UCSD-AML1 (cell line): ENCODE data around the gene ATP8A2.
"Not testable (repeated sequence)": the region's sequence is repeated elsewhere in the genome, so short reads cannot be mapped to it uniquely, and the experiment has no call there.

ENCODE experiments used
- DNase-seq: peaks from one replicate; lab custom pipeline; 2025; ENCODE audit not compliant: unreplicated experiment; lab: John Stamatoyannopoulos, UW

ATP8A2 gene

DNA sequence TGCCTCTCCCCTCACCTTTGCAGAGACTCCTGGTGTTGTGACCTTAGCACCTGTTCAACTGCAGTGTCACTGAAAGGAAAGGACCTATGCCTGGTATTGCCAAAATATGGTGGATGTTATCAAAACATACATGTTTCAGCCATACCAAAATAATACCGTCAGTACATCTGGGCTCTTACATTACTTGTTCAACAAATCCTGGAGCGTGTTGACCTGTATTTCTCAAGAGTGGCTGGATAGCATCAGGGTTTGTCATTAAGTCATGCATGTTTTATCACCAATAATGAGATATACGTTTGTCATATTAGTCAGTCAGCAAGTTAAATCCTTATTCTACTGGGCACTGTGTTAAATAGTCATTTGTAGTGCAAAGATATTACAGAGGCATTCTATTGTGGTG is 389.3 kb downstream of the ATP8A2 start:
- DNase-seq = no peak

GRCh38 chr13:25762281-25762680 is 390.5 kb downstream of the ATP8A2 start:
- DNase-seq = no peak

- DNase-seq = no peak
These were observed 391.1 kb downstream of the ATP8A2 start for GRCh38 chr13:25762795-25763377.

DNA sequence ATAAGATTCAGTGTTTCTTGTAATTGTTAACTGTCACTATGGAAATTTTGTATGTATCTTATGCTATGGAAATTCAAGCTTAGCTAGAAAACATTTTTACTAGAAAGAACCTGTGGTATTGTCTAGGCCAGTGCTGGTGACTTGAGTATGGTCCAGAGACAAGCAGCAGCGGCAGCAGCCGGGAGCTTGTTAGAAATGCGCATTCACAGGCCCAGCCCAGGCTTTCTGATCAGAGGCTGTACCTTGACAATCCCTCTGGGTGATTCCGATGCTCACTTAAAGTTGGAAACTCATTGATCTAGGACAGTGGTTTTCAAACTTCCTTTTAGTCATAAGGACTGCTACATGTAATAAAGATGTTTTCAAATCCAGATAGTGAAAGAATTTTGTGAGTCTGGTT is 392.6 kb downstream of the ATP8A2 start:
- DNase-seq = no peak

GRCh38 chr13:25765266-25765665 is 393.5 kb downstream of the ATP8A2 start:
- no peak for DNase-seq

DNA sequence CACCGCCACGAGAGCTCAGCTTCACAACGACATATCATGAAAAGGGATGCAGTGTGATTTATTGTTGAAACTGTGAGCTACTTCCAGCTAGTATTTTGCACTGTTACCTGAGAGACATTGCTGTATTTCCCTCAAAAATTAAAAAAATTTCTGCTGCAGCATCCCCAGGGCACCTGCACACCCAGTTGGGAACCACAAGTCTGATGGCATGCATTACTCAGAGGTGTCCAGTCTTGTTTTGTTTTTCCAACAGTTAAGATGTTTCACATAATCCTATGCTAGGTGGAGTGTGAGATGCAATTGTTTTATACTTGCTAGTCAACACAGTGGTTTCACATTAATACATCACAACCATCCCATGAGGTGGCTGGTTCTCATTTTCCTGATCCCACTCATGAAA is 394.8 kb downstream of the ATP8A2 start:
- DNase-seq = no peak

DNA sequence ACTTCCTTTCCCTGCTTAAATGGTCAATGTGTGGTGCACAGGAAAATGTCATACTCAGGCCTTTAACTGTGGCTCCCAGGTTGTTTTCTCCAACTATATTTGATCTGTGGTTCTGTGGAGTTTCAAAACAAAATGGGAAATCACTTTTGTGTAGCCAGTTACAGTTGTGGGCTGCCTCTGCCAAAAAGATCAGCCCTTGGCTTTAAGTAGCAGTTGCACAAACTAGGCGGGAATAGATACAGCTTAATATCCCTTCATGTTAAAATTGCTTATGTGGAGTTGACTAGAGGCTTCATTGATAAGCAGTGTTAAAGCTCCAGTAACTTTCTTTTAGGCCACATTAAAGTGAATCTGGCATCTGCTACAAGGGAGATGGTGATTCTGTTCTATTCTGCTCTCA is 395.2 kb downstream of the ATP8A2 start:
- no peak for DNase-seq

DNA sequence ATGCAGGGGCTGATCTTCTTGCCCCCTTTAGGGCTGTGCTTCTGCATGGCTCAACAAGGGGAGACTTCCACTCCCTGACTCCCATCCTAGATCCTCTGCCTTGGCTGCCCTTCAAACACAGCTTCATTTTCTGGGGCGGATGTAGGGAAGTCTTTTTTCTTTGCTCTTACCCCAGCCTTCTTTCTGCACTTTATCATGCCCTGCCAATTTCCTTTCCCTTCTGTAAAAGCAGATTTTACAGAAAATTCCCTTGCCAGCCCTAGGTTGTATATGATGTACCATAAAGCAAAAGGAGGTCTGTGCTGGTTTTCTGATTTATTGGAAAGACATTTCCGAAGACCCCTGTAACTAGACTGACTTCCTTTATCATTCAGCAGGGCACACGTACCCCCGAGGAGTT is 396.6 kb downstream of the ATP8A2 start:
- DNase-seq = no peak

DNA sequence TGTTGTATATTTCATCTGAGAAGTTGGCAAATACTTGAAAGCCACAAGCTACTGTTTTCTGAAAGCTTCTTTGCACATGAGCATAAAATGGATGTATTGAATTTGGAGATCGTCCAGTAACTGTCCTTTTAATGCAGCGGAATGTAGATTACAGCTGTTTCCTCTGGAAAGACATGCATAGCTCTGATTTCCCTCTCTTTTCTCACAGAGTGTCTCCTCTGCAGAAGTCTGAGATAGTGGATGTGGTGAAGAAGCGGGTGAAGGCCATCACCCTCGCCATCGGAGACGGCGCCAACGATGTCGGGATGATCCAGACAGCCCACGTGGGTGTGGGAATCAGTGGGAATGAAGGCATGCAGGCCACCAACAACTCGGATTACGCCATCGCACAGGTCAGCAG is 397.1 kb downstream of the ATP8A2 start:
- no peak for DNase-seq

DNA sequence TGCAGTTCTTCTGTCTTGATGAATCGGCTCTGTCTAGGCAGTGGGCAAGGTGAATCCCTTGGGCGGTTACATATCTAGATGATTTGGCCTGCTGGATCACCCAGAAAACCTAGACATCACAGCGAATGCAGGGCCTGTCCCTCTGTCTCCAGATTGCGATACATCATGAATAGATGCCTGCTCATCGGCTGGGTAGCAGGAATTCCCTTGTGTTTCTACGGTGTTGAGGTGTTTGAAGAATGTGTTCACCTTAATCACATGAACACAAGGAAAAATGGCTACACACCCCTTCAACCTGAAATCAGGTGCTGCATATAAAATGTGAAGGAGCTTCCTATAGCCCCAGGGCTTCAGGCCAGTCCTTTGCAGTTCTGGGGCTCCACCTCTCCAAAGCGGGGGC is 398.8 kb downstream of the ATP8A2 start:
- DNase-seq = no peak

GRCh38 chr13:25771202-25771601 is 399.4 kb downstream of the ATP8A2 start:
- no peak for DNase-seq

- no peak for DNase-seq
These were observed 400.1 kb downstream of the ATP8A2 start for GRCh38 chr13:25771641-25772478.

DNA sequence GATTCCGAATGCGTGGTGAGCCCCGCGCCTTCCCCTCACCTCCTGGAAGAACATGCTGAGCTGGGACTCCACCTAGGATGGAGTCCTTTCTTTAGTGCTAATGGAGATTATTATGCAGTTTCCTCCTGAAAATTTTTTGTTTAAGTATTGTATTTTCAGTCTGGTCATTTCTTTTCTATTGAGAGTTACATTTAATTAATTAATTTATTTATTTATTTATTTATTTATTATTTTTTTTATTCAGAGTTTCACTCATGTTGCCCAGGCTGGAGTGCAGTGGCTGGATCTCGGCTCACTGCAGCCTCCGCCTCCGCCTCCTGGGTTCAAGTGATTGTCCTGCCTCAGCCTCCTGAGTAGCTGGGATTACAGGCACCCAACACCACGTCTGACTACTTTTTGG is 400.8 kb downstream of the ATP8A2 start:
- DNase-seq = not testable (repeated sequence)

DNA sequence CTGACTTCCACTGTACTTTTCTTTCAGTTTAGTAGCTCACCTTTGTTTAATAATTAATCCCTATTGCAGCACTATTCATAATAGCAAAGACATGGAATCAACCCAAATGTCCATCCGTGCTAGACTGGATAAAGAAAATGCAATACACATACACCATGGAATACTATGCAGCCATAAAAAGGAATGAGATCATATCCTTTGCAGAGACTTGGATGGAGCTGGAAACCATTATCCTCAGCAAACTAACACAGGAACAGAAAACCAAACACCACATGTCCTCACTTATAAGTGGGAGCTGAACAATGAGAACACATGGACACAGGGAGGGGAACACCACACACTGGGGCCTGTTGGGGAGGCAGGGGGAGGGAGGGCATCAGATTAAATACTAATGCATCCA is 402.3 kb downstream of the ATP8A2 start:
- DNase-seq = not testable (repeated sequence)

DNA sequence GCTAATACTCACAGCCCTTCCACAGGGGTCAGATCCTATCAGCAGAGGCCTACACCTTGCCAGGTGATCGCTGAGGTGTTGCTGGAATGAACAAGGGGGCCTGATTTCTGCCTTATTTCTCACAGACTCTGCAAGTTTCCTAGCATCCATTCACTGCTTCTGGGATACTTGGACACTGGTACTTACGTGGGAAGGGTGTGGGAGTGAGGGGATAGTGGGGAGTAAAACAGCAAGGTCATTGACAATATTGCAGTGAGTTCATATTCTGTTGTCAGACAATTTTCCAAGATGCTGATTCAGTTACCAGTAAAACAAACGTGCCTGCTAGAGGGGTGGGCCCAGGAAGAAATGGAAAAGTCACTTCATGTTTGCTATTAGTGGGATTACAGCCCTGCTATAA is 403.5 kb downstream of the ATP8A2 start:
- no peak for DNase-seq

DNA sequence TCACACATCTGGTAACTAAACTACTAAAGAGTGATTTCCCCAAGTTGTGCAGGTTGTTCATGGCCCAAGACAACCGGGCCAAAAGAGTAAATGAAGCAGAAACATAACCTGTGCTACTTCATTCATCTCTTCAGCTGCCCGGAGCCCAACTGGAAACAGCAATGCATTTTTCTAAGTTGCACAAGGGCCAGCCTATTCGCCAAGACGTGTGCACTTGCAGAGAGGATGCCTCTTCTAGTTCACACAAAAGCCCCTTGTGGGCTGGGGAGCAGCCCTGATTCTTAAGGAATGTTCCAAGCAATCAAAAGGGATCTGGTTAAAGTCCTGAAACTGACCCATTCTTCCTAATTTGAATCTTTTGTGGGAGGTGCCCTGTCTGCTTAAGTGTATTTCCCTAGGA is 404.2 kb downstream of the ATP8A2 start:
- DNase-seq = no peak

DNA sequence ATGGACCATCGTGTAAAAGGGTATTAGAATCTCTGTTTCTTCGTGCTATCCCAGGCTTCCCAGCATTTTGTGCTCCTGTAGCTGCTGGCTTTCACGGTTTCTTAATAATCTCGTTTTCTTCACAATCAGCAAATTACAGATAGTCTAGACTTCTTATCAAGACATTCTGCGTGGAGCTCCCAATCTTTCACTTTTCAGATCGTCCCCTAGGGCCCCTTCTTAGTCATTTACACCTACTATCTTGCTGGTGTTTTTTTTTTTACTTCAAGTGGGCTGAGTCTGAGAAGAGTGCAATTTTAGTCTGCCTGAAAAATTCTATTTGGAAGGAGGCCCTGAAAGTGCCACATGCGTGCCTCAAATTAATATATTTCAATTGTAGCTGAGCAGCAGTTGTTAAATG is 404.9 kb downstream of the ATP8A2 start:
- DNase-seq = no peak

DNA sequence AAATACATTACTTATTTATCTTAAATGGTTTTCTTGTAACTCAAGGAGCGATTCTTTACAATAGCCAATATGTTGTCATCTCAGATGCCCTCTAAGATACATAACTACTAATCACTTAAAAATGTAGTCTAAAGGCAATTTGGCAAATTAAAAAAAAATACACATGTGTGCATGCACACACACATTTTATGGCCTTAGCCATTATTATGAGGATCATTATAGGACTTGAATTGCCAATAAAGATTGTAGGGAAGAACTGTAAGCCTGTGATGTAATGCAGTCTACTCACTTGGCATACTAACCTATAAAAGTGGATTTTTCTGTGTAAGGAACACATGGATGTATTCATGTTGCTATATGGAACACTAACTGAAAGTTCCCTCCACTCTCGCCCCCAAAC is 405.7 kb downstream of the ATP8A2 start:
- no peak for DNase-seq

DNA sequence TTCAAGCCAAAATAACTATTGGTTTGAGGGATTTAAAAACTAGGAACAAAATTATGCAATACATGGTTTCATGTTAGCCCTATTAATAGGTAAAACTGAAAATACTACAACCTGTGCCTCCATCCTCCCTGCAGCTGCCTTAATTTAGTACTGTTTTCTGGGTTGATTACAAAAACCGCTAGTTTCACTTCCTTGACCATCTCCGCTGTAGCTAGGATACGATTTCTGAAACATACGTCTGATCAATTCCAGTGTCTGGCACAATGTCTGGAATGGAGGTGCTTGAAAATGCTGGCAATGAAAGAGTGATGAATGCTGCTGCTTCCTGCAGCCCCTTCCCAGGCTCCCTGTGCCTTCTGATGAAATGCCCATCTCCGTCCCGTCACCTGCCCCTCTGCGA is 406.6 kb downstream of the ATP8A2 start:
- DNase-seq = no peak

GRCh38 chr13:25778808-25779305 is 407.1 kb downstream of the ATP8A2 start:
- DNase-seq = no peak

- no peak for DNase-seq
These were observed 411.3 kb downstream of the ATP8A2 start for GRCh38 chr13:25783076-25783475.

DNA sequence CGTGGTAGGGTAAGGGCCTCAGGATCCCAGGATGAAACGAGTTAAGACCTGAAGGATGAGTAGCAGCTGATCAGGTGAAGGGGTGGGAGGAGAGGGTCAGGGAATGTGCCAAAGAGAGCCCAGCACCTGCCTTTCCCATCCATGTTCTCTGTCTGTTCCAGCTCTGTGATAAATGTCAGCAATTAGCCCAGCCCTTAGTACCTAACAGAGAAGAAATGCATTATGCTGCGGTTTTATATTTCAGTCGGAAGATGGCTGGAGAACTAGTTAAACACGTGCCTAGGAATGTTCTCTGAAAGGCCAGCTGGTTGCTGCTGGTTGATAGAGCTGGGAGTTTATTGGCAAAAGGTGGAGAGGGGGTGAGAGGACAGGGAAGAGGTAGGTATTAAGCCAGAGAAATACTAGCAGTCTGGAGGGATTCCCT is 411.8 kb downstream of the ATP8A2 start:
- DNase-seq = no peak

DNA sequence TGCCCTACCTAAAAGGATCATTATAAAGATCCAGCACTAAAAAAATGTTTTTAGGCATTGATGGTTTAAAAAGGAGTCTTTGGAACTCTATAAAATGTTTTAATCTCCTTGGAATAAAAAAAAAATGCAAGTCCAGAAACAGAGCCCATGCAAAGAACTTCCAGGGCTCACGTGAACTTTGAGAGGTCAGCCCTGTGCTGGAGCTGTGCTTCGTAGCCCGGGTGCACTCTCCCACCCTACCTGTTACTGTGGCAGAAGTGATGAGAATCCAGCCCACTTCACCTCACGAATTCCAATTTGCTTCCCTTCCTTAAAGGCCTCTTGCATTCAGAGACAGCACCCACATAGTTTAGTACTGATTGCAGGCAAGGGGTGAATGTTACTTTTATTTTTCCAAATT is 412.3 kb downstream of the ATP8A2 start:
- no peak for DNase-seq
